SK-N-SH treated with all-trans-retinoic acid at 6 μM for 48 hours (cell line): ENCODE measurements around the gene ZNF644.

Experiments
- ATAC-seq: fragments of 200-7000 bp; cut with Tn5 transposase; 3 replicates; pipeline ENCODE4 v1.9.1; 2020; ENCODE audit warnings: mild to moderate bottlenecking, moderate library complexity
- ARNTL ChIP-seq: fragments of 450-650 bp; formaldehyde crosslinking; IDR thresholded peaks from 2 replicates; pipeline ENCODE4 v1.5.0; 2020; ENCODE audit warnings: low read depth, mild to moderate bottlenecking, moderate library complexity, borderline replicate concordance
- BACH2 ChIP-seq: fragments of 250-450 bp; sonication (Bioruptor Pico); IDR thresholded peaks from 2 replicates; pipeline ENCODE4 v1.9.0; 2021; ENCODE audit warnings: mild to moderate bottlenecking, borderline replicate concordance
- ESRRG ChIP-seq: fragments of 250-450 bp; sonication (Bioruptor Pico); IDR thresholded peaks from 2 replicates; pipeline ENCODE4 v1.6.1; 2021; ENCODE audit warnings: mild to moderate bottlenecking
- GLIS3 ChIP-seq: fragments of 250-450 bp; sonication (Bioruptor Pico); IDR thresholded peaks from 2 replicates; pipeline ENCODE4 v1.5.0; 2020; ENCODE audit warnings: mild to moderate bottlenecking, moderate library complexity
- ISL1 ChIP-seq: fragments of 250-450 bp; sonication (Bioruptor Pico); IDR thresholded peaks from 2 replicates; pipeline ENCODE4 v2.1.2; 2022; ENCODE audit warnings: mild to moderate bottlenecking, moderate library complexity
- PPARA ChIP-seq: fragments of 250-450 bp; sonication (Bioruptor Pico); IDR thresholded peaks from 2 replicates; pipeline ENCODE4 v1.5.0; 2020; ENCODE audit warnings: mild to moderate bottlenecking, borderline replicate concordance
- RARB ChIP-seq: fragments of 250-450 bp; sonication (Bioruptor Pico); IDR thresholded peaks from 2 replicates; pipeline ENCODE4 v1.8.0; 2021; ENCODE audit warnings: mild to moderate bottlenecking, moderate library complexity
- SNAI2 ChIP-seq: fragments of 250-450 bp; sonication (Bioruptor Pico); IDR thresholded peaks from 2 replicates; pipeline ENCODE4 v1.5.0; 2020; ENCODE audit warnings: mild to moderate bottlenecking, moderate library complexity
- TCF4 ChIP-seq: fragments of 250-450 bp; sonication (Bioruptor Pico); IDR thresholded peaks from 2 replicates; pipeline ENCODE4 v1.8.0; 2021; ENCODE audit warnings: mild to moderate bottlenecking, moderate library complexity, borderline replicate concordance
- TOX ChIP-seq: fragments of 250-450 bp; sonication (Bioruptor Pico); IDR thresholded peaks from 2 replicates; pipeline ENCODE4 v1.8.0; 2021; ENCODE audit warnings: mild to moderate bottlenecking, moderate library complexity, borderline replicate concordance
- ZC3H10 ChIP-seq: fragments of 250-450 bp; sonication (Bioruptor Pico); IDR thresholded peaks from 2 replicates; pipeline ENCODE4 v1.5.1; 2021; ENCODE audit warnings: mild to moderate bottlenecking, moderate library complexity
- ZFP3 ChIP-seq: fragments of 250-450 bp; sonication (Bioruptor Pico); IDR thresholded peaks from 2 replicates; pipeline ENCODE4 v1.5.0; 2020; ENCODE audit warnings: mild to moderate bottlenecking, moderate library complexity
- ZNF565 ChIP-seq: fragments of 450-650 bp; formaldehyde crosslinking; conservative IDR thresholded peaks from 2 replicates; pipeline ENCODE4 v1.5.0; 2020; ENCODE audit warnings: low read depth, mild to moderate bottlenecking, moderate library complexity
- ZNF70 ChIP-seq: fragments of 450-650 bp; formaldehyde crosslinking; IDR thresholded peaks from 2 replicates; pipeline ENCODE4 v1.5.0; 2020; ENCODE audit warnings: mild to moderate bottlenecking, moderate library complexity
- ZNF8 ChIP-seq: fragments of 450-650 bp; formaldehyde crosslinking; IDR thresholded peaks from 2 replicates; pipeline ENCODE4 v1.5.0; 2020; ENCODE audit warnings: mild to moderate bottlenecking, moderate library complexity
- TF ChIP-seq, protein P1 (sequence below): fragments of 250-450 bp; sonication (Bioruptor Pico); IDR thresholded peaks from 2 replicates; pipeline ENCODE4 v1.8.0; 2020; ENCODE audit warnings: mild to moderate bottlenecking, moderate library complexity, borderline replicate concordance
- TF ChIP-seq, protein P2 (sequence below): fragments of 250-450 bp; sonication (Bioruptor Pico); IDR thresholded peaks from 2 replicates; pipeline ENCODE4 v1.5.1; 2021; ENCODE audit warnings: mild to moderate bottlenecking, moderate library complexity
- TF ChIP-seq, protein P3 (sequence below): fragments of 250-450 bp; sonication (Bioruptor Pico); IDR thresholded peaks from 2 replicates; pipeline ENCODE4 v1.5.0; 2020; ENCODE audit warnings: mild to moderate bottlenecking, moderate library complexity
- TF ChIP-seq, protein P4 (sequence below): fragments of 250-450 bp; sonication (Bioruptor Pico); IDR thresholded peaks from 2 replicates; pipeline ENCODE4 v1.5.1; 2020; ENCODE audit warnings: low read depth, mild to moderate bottlenecking, moderate library complexity
- TF ChIP-seq, protein P5 (sequence below): fragments of 250-450 bp; sonication (Bioruptor Pico); IDR thresholded peaks from 2 replicates; pipeline ENCODE4 v1.8.0; 2021; ENCODE audit warnings: low read depth, mild to moderate bottlenecking, moderate library complexity, borderline replicate concordance

ZNF644 gene

DNA sequence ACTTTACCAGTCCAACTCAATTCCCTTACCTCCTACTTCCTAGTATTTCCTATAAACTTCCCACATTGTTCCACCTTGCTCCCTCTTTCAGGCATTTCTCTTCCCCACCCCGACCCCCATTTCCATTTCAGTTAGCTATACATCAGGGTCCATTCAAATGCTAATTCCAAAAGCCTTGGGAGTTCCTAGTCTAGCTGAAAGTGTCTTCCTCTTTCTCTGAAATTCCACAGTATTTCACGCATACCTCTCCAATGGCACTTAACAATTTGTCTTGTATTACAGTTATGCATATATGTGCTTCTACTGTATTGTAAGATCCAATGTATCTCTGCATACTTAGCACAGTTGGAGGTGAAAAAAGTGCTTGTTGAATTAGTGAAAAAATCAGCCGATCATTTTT, 94.9 kb downstream of the ZNF644 start:
- no peak for ATAC-seq
- TF ChIP-seq, protein P1, sequence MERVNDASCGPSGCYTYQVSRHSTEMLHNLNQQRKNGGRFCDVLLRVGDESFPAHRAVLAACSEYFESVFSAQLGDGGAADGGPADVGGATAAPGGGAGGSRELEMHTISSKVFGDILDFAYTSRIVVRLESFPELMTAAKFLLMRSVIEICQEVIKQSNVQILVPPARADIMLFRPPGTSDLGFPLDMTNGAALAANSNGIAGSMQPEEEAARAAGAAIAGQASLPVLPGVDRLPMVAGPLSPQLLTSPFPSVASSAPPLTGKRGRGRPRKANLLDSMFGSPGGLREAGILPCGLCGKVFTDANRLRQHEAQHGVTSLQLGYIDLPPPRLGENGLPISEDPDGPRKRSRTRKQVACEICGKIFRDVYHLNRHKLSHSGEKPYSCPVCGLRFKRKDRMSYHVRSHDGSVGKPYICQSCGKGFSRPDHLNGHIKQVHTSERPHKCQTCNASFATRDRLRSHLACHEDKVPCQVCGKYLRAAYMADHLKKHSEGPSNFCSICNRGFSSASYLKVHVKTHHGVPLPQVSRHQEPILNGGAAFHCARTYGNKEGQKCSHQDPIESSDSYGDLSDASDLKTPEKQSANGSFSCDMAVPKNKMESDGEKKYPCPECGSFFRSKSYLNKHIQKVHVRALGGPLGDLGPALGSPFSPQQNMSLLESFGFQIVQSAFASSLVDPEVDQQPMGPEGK (CRISPR knock-in tag): no peak
- no peak for TF ChIP-seq ZNF70 (CRISPR knock-in tag)
- TF ChIP-seq ARNTL (CRISPR knock-in tag): no peak
- TF ChIP-seq ZNF565 (CRISPR knock-in tag): no peak
- TF ChIP-seq, protein P2, sequence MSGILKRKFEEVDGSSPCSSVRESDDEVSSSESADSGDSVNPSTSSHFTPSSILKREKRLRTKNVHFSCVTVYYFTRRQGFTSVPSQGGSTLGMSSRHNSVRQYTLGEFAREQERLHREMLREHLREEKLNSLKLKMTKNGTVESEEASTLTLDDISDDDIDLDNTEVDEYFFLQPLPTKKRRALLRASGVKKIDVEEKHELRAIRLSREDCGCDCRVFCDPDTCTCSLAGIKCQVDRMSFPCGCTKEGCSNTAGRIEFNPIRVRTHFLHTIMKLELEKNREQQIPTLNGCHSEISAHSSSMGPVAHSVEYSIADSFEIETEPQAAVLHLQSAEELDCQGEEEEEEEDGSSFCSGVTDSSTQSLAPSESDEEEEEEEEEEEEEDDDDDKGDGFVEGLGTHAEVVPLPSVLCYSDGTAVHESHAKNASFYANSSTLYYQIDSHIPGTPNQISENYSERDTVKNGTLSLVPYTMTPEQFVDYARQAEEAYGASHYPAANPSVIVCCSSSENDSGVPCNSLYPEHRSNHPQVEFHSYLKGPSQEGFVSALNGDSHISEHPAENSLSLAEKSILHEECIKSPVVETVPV (CRISPR knock-in tag): no peak
- no peak for TF ChIP-seq SNAI2 (CRISPR knock-in tag)
- TF ChIP-seq ISL1 (CRISPR knock-in tag): no peak
- TF ChIP-seq RARB (CRISPR knock-in tag): no peak
- TF ChIP-seq PPARA (CRISPR knock-in tag): no peak
- TF ChIP-seq, protein P3, sequence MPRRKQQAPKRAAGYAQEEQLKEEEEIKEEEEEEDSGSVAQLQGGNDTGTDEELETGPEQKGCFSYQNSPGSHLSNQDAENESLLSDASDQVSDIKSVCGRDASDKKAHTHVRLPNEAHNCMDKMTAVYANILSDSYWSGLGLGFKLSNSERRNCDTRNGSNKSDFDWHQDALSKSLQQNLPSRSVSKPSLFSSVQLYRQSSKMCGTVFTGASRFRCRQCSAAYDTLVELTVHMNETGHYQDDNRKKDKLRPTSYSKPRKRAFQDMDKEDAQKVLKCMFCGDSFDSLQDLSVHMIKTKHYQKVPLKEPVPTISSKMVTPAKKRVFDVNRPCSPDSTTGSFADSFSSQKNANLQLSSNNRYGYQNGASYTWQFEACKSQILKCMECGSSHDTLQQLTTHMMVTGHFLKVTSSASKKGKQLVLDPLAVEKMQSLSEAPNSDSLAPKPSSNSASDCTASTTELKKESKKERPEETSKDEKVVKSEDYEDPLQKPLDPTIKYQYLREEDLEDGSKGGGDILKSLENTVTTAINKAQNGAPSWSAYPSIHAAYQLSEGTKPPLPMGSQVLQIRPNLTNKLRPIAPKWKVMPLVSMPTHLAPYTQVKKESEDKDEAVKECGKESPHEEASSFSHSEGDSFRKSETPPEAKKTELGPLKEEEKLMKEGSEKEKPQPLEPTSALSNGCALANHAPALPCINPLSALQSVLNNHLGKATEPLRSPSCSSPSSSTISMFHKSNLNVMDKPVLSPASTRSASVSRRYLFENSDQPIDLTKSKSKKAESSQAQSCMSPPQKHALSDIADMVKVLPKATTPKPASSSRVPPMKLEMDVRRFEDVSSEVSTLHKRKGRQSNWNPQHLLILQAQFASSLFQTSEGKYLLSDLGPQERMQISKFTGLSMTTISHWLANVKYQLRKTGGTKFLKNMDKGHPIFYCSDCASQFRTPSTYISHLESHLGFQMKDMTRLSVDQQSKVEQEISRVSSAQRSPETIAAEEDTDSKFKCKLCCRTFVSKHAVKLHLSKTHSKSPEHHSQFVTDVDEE (CRISPR knock-in tag): no peak
- TF ChIP-seq GLIS3 (CRISPR knock-in tag): no peak
- TF ChIP-seq, protein P4, sequence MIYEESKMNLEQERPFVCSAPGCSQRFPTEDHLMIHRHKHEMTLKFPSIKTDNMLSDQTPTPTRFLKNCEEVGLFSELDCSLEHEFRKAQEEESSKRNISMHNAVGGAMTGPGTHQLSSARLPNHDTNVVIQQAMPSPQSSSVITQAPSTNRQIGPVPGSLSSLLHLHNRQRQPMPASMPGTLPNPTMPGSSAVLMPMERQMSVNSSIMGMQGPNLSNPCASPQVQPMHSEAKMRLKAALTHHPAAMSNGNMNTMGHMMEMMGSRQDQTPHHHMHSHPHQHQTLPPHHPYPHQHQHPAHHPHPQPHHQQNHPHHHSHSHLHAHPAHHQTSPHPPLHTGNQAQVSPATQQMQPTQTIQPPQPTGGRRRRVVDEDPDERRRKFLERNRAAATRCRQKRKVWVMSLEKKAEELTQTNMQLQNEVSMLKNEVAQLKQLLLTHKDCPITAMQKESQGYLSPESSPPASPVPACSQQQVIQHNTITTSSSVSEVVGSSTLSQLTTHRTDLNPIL: no peak
- TF ChIP-seq ZNF8 (CRISPR knock-in tag): no peak
- TF ChIP-seq, protein P5, sequence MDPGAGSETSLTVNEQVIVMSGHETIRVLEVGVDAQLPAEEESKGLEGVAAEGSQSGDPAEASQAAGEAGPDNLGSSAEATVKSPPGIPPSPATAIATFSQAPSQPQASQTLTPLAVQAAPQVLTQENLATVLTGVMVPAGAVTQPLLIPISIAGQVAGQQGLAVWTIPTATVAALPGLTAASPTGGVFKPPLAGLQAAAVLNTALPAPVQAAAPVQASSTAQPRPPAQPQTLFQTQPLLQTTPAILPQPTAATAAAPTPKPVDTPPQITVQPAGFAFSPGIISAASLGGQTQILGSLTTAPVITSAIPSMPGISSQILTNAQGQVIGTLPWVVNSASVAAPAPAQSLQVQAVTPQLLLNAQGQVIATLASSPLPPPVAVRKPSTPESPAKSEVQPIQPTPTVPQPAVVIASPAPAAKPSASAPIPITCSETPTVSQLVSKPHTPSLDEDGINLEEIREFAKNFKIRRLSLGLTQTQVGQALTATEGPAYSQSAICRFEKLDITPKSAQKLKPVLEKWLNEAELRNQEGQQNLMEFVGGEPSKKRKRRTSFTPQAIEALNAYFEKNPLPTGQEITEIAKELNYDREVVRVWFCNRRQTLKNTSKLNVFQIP (CRISPR knock-in tag): no peak
- TF ChIP-seq TOX: no peak
- no peak for TF ChIP-seq TCF4 (CRISPR knock-in tag)
- TF ChIP-seq ESRRG: no peak
- no peak for TF ChIP-seq BACH2 (CRISPR knock-in tag)

DNA sequence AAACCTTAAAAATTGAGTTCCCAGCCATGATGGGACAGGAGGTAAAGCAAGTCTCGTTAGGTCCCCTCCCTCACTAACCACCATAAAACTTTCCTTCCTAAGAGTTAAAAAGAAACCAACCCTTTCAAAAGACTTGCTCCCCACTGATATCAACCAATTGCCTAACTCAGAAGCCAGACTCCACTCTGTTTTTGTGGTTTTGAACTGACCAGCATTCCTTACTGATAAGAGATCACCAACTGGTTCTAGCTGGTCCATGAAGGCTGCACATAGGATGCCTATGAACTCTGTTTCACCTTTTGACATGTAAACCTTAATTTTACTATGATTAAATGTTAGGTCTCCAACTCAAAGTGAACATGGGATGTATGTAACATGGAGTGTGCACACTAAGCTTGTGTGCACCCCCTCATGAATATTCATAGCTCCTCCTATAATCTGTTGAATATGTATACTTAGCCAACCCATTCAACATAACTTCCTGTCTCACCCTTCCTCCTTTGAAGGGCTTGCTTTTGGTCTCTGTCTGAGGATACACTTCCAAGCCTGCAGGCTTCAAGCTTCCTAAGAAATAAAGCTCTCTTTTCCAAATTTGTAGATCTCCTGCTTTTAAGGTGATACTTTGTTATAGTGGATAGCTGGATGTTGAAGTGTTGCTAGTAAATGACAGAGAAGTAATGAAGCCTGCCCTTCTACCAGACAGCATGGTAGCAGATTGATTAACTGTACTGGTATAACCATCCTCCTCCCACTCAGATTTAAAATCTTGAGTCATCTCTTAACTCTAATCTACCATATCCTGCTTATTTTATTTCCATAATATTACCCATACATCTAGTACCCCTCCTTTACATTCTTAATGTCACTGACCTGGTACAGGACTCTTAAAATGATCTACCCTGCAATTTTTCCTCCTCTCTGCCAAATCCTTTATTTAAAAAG, 95.6 kb downstream of the ZNF644 start:
- peak; percentile 74 for ATAC-seq
- TF ChIP-seq TCF4 (CRISPR knock-in tag): no peak
- TF ChIP-seq ZC3H10 (CRISPR knock-in tag): no peak
- no peak for TF ChIP-seq TOX
- no peak for TF ChIP-seq BACH2 (CRISPR knock-in tag)
- no peak for TF ChIP-seq ISL1 (CRISPR knock-in tag)

DNA sequence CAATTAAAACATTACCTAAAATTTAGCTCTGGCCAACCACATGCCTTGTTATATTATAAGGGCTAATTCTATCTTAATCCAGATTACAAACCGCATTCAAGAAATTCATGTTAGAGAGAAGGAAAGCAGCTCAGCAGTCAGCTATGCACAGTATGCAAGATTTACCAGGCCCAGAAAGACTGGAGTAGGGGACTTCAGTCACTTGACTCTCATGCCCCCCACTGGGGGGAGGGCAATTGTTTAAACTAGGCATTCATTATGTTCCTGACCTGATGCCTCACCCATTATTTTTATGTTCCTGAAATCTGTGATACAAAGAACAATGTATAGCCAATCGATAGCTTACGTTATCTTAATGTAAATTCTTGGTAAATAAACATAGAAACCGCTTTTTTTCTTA, 96.9 kb downstream of the ZNF644 start:
- no peak for TF ChIP-seq ZNF70 (CRISPR knock-in tag)
- TF ChIP-seq GLIS3 (CRISPR knock-in tag): no peak
- TF ChIP-seq, protein P5 (CRISPR knock-in tag): no peak
- no peak for TF ChIP-seq ZNF565 (CRISPR knock-in tag)
- TF ChIP-seq, protein P3 (CRISPR knock-in tag): no peak
- TF ChIP-seq SNAI2 (CRISPR knock-in tag): no peak
- TF ChIP-seq ZC3H10 (CRISPR knock-in tag): no peak
- TF ChIP-seq ZFP3 (CRISPR knock-in tag): no peak
- no peak for TF ChIP-seq TCF4 (CRISPR knock-in tag)
- no peak for TF ChIP-seq ISL1 (CRISPR knock-in tag)
- no peak for TF ChIP-seq TOX
- ATAC-seq: no peak
